Parathyroid adenoma (tissue), 2 donors: ENCODE data around the gene C1QL2.

Source experiments
- H2AFZ ChIP-seq: fragments of 300-600 bp; sonication (generic); one replicate; pipeline ENCODE4 v1.7.0; 2017; ENCODE audit warnings: antibody characterized with exemption, mild to moderate bottlenecking
- H3K27ac ChIP-seq: fragments of 300-600 bp; sonication (generic); one replicate; pipeline ENCODE4 v1.7.0; 2017
- H3K27me3 ChIP-seq: fragments of 300-600 bp; sonication (generic); one replicate; pipeline ENCODE4 v1.7.0; 2017; ENCODE audit warnings: low read length; ENCODE audit not compliant: control insufficient read depth, insufficient read depth
- H3K36me3 ChIP-seq: fragments of 300-600 bp; sonication (generic); one replicate; pipeline ENCODE4 v1.7.0; 2017; ENCODE audit warnings: low read length; ENCODE audit not compliant: control insufficient read depth, insufficient read depth
- H3K4me1 ChIP-seq: fragments of 300-600 bp; sonication (generic); one replicate; pipeline ENCODE4 v1.7.0; 2017; ENCODE audit warnings: control low read depth
- H3K4me2 ChIP-seq: fragments of 300-600 bp; sonication (generic); one replicate; pipeline ENCODE4 v1.7.0; 2017; ENCODE audit warnings: low read length
- H3K4me3 ChIP-seq: fragments of 300-600 bp; sonication (generic); one replicate; pipeline ENCODE4 v1.7.0; 2017; ENCODE audit warnings: low read depth, low read length
- H3K79me2 ChIP-seq: fragments of 300-600 bp; sonication (generic); one replicate; pipeline ENCODE4 v1.7.0; 2017; ENCODE audit warnings: control low read depth
- H3K9ac ChIP-seq: fragments of 300-600 bp; sonication (generic); one replicate; pipeline ENCODE4 v1.7.0; 2017; ENCODE audit warnings: mild to moderate bottlenecking
- H3K9me3 ChIP-seq: fragments of 300-600 bp; sonication (generic); one replicate; pipeline ENCODE4 v1.7.0; 2017; ENCODE audit warnings: low read length; ENCODE audit not compliant: control insufficient read depth
- CTCF ChIP-seq: fragments of 300-600 bp; sonication (generic); IDR thresholded peaks from one replicate; pipeline ENCODE4 v1.7.0; 2017; ENCODE audit warnings: antibody characterized with exemption, mild to moderate bottlenecking
- donor health status: primary hyperparathyroidism.

C1QL2 gene

DNA sequence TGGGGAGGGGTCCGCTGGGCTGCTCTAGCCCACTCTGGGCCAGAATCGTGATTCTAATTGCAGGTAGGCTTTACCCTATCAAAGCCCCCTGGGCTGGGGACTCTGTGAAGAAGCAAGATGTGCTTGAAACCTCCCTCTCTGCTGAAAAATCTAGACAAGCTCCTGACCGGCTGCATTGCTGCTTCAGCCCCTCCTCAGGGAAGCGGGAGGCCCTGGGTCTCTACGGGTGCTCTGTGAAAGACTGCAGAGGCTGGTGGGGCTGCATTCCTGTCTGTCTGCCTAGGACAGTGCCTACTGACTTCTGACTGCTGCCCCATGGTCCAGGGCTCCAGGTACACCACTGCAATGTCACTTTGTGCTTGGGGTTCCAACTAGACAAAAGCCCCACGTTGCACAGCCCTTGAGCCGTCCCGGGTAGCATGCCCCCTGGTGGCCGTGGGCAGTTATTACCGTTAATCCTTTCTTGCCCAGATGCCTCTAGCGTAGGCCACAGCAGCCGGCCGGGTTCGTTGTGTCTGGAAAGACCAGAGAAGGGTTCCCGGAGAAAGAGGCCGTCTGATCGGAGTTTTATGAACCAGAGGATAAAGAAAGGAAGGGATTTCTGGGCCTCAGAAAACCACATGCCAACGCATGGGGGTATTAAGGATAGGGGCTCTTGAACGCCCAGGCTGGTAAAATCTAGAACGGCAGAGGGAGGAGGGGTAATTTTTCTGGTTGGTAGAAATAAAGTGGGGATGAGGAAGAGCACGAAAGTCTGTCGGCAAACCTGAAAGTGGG, 15.9 kb upstream of the C1QL2 start:
- no peak overlapping the region for H3K4me2 ChIP-seq
- no peak overlapping the region for H2AFZ ChIP-seq
- no peaks in the 10 kb centered on the region for H3K9me3 ChIP-seq
- H3K9ac ChIP-seq: no peak overlapping the region
- TF ChIP-seq CTCF: peak; percentile 86
- H3K36me3 ChIP-seq: no peaks in the 10 kb centered on the region
- H3K4me1 ChIP-seq: no peaks in the 10 kb centered on the region
- H3K79me2 ChIP-seq: no peaks in the 10 kb centered on the region
- no peak overlapping the region for H3K4me3 ChIP-seq
- no peak overlapping the region for H3K27ac ChIP-seq
- no peaks in the 10 kb centered on the region for H3K27me3 ChIP-seq

DNA sequence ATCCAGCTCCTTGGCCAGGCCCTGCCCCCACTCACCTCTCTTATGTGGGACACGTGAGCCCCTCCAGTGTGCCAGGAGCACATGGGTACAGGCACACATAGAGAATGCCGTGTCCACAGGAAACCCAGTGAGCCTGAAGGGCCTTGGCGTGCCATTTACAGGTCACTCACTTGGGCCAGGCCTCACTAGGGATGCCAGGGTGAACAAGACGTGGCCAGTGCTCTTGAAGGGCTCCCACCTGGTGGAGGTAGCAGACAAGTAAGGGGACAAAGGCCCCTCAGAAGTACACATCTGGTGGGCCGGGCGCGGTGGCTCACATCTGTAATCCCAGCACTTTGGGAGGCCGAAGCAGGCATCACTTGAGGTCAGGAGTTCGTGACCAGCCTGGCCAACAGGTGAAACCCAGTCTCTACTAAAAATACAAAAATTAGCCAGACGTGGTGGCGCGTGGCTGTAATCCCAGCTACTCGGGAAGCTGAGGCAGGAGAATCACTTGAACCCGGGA, 15.1 kb upstream of the C1QL2 start:
- no peaks in the 10 kb centered on the region for H3K27me3 ChIP-seq
- TF ChIP-seq CTCF: no peak
- H3K4me2 ChIP-seq: no peak overlapping the region
- H3K9me3 ChIP-seq: no peaks in the 10 kb centered on the region
- no peak overlapping the region for H3K4me3 ChIP-seq
- H3K36me3 ChIP-seq: no peaks in the 10 kb centered on the region
- H3K4me1 ChIP-seq: no peaks in the 10 kb centered on the region
- H3K27ac ChIP-seq: no peak overlapping the region
- no peaks in the 10 kb centered on the region for H3K79me2 ChIP-seq
- H3K9ac ChIP-seq: no peak overlapping the region
- no peak overlapping the region for H2AFZ ChIP-seq

DNA sequence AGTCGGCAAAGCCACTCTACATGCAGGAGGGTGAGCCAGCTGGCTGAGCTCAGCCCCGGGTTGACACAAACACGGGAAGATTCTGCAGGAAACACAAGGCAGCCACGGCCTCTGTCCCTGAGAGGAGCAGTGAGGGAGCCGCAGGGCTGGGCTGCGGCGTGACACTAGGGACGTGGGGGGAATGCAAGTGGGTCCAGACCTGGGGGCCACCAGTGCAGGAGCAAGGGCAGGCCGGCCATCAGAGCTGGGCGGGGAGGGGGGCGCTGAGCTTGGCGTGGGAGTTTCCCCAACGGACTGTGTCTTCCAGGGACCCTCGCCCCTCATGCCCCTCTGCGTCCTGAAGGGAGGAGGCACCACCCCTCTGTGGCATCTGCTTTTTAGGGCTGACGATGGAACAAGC, 12.0 kb upstream of the C1QL2 start:
- Histone ChIP-seq H3K36me3 (no peaks in the 10 kb centered on the region), H3K79me2 (no peaks in the 10 kb centered on the region), H3K27ac (no peak overlapping the region), H3K4me3 (no peak overlapping the region), H3K4me2 (no peak overlapping the region), H3K9me3 (no peaks in the 10 kb centered on the region), H2AFZ (no peak overlapping the region), H3K4me1 (no peaks in the 10 kb centered on the region), H3K27me3 (no peaks in the 10 kb centered on the region), H3K9ac (no peak overlapping the region)
- TF ChIP-seq CTCF: no peak

GRCh38 chr2:119169717-119170116, 11.2 kb upstream of the C1QL2 start:
- Histone ChIP-seq H3K4me3 (no peak overlapping the region), H3K79me2 (no peaks in the 10 kb centered on the region), H3K4me1 (no peaks in the 10 kb centered on the region), H3K9me3 (no peaks in the 10 kb centered on the region), H3K36me3 (no peaks in the 10 kb centered on the region), H3K27ac (no peak overlapping the region), H3K4me2 (no peak overlapping the region), H3K9ac (no peak overlapping the region), H3K27me3 (no peaks in the 10 kb centered on the region), H2AFZ (no peak overlapping the region)
- no peak for TF ChIP-seq CTCF
